ENCODE results near the gene CEP295NL.
A peak's percentile ranks its signal among the peaks of the same experiment; 100 is the strongest.
"Not testable (repeated sequence)": the region's sequence is repeated elsewhere in the genome, so short reads cannot be mapped to it uniquely, and the experiment has no call there.

Gene CEP295NL

DNA sequence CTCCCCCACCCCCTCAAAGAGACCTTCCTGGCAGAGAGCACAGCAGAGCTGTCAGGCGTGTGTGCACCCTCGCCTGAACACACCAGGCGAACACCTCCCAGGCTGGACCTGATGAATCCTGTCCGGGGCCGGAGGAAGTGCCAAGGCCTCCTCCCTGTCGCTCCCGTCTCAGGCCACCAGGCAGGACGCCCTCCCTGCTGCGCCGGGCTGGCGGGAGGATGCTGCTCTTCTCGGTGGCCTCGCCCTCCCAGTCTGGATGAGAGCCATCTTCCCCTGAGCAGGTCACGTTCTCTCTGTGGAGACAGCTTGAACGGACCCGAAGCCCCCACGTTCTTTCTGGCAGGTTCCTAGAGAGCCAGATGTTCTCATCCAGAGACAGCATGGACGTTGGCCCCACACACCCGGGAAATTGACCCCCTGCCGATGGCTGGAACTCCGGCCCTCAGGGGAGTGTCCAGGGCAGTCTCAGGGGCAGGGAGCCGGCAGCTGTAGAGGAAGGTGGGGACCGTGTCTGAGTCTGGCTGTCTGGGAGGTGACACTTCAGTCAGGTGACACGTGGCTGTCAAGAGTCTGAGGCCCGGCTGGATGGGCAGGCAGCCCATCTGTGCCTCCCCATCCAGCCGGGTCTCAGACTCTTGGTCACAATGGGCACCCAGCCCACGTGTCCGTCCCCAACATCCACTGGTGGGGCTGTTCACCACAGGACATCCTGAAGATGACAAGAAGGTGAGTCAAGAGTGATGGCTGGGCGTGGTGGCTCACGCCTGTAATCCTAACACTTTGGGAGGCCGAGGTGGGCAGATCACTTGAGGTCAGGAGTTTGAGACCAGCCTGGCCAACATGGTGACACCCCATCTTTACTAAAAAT, 27.1 kb upstream of the CEP295NL start:
- DNase-seq = peak; percentile 38

- DNase-seq = peak; percentile 59
These were observed 22.9 kb upstream of the CEP295NL start for GRCh38 chr17:78925662-78926555.

DNA sequence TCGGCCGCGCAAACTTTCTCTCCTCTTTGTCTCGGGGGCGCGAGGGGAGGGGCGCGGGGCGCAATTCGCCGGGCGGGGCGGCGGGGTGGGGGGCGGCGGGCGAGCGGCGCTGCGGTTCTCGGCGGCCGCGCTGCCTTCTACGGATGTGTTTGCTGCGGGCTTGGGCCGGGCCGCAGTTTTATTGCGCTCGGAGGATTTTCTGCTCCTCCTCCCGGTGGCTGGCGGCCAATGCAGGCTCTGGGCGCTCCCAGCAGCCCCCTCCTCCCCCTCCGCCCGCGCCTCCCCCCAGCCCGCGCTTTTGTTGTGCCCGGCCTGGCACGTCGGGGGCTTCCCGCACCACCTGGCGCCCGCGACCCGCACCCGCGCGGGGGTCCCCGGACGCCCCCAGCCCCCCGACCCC, 22.2 kb upstream of the CEP295NL start, which contains the start of gene TIMP2:
Gene TIMP2, minus strand, starts transcription at position 154 of the 400 bp plus-strand sequence. CDS start 299 bp downstream, outside the sequence.
- peak; percentile 93 for DNase-seq

- peak; percentile 72 for DNase-seq
These were observed 21.6 kb upstream of the CEP295NL start for GRCh38 chr17:78924481-78925151.

DNA sequence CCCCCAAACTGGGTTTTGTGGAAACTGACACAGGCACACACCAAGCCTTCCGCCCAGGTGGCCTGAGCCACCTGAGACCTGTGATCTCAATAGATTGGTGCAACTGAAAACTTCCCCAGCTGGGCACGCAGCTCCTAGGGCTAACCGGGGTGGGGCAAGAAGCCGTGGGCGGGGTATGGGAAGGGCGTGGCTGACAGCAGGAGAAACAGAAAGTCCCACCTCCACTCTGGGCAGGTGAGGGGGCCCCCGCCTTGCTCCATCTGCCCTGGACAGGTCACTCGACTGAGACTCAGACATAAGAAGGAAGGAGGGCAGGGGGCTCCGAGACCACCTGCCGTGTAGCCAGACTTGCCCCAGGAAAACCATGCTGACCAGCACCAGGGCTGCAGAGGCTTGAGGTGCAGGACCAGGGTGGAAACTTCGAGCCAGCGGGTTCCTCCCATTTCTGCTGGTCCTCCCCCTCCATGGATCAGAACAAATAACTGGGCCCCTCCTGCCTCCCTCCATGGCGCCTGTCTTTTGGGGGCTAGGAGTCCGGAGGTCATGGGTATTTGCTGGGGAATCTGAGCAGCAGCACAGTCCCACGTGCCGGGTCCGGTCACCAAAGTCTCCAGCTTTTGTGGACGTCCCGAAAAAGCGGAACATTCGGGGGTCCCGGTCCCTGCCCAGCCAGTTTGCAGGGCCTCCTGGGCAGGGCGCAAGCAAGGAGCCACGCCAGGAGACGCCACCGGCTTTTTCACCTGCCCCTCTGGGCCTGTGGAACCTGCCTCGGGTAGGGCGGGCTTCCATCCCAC, 20.9 kb upstream of the CEP295NL start:
- DNase-seq = peak; percentile 82

DNA sequence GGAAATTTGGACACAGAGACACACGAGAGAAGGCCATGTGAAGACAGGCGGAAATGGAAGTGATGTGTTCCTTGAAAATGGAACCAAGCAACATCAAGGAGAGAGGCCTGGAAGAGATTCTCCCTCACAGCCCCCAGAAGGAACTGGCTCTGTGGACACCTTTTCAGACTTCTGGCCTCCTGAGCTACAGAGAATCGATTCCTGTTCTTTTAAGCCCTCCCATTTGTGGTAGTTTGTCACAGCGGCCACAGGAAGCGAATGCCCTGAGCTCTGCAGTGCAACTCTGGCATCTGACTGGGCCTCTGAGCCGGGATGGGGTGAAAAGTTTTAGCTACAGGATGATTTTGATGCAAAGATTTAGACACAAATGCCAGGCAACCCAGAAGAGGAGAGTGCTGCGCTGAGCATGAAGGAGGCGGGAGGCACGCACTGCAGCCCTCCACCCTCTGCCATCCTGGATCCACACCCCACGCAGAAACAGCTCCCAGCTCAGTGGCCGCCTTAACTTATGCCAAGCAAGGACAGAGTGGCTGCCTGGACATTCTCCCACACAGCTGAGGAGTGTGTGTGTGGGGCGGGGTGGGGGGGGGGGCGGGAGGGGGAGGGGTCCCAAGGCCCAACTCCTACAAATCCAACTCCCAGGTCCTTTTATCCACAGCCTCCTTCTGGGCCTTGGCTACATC, 20.0 kb upstream of the CEP295NL start:
- no peak for DNase-seq

DNA sequence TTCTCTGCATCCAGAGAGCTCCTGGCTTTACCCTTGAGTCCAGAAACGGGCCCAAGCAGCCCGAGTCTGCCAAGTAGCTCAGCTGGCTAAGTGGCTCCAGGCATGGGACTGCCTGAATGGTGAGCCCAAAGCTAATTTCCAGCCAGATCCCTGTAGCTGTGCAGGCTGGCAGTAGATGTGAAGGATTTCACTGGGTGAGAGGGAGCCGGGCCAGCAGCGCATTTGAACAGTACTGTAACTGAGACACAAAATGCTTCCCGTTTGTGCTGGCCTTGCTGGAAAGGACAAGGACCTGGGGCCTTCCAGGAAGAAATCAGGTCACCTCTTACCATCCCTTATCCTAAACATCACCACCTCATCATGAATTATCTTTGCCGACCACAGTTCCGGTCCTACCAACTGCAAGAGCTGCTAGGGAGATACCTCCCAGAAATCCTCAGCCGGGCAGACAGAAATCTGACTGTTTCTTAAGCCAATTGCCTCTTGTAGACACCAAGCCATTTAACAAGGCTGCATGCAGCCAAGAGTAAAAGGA, 18.5 kb upstream of the CEP295NL start:
- DNase-seq = no peak

DNA sequence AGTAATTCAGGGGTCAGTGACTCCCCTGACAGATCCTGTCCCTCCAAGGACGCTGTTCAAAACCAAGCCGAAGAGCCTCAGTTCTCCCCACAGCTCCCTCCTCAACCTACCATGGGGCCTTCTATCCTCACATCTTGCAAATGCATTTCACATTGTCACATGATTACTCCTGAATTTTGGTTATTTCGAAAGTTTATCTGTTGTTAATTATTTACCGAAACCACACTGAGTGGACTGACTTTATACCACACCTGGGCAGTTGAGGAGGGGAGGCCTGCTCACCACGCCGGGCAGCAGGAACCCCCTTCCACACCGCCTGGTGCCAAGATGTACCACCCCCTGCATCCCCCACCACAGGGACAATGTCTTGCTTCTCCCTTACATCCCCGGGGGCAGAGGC, 17.5 kb upstream of the CEP295NL start:
- no peak for DNase-seq

GRCh38 chr17:78919861-78920450, 17.0 kb upstream of the CEP295NL start:
- DNase-seq = no peak

DNA sequence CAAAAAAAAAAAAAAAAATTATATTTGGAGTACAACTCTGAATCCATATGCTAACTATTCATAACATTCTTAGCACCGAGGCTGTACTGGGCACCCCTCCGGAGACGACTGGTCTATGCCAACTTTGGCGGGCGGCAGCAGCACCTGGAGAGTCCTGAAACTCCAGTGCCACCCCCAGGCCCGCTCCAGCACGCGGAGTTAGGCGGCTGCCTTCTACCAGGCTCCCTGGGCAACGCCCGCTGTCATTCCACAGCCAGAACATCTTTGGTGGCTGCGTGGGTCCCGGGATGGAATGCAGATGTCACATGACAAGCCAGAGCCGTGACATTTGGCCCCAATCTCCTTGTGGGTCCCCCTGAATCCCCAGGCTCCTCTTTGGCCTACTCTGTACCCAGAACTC, 16.0 kb upstream of the CEP295NL start:
- DNase-seq = no peak

DNA sequence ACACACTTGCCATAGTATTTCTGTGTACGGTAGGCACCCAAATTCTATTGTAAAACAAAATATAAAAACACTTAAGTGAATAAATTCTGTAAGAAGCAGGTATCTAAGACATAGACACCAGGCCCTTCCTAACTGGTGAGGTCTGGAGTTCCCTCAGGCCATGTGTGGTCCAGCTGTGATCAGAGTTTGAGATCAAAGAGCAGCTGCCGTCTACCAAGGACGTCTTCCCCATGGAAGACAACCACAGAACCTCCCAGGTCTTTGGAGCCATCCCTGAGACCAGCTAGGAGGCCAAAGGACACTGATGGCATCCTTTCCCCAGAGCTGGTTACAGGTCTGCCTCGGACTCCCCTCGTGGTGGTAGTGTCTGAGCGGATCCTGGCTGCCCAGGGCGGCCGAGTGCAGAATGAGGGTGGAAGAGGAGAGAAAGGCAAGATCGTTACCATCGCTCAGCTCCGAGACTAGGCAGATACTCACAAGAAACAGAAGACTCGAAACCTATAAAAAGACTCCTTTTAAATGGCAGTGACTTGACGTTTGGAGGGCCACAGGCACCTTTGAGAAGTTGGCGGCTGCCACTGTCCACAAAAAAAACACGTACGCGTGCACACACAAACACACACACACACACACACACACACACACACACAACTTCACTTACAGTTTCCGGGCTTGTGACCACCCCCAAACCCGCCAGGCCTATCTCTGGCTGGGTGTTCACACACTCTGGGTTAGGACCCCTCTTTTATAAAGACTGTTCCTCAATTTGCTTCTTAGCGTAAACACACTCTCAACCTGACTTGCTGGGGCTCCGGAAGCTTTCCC, 14.7 kb upstream of the CEP295NL start:
- no peak for DNase-seq

- peak; percentile 80 for DNase-seq
These were observed 13.1 kb upstream of the CEP295NL start for GRCh38 chr17:78915872-78916632.

GRCh38 chr17:78913115-78913514, 10.1 kb upstream of the CEP295NL start:
- DNase-seq = no peak

- DNase-seq = no peak
These were observed 9.1 kb upstream of the CEP295NL start for GRCh38 chr17:78912082-78912481.

DNA sequence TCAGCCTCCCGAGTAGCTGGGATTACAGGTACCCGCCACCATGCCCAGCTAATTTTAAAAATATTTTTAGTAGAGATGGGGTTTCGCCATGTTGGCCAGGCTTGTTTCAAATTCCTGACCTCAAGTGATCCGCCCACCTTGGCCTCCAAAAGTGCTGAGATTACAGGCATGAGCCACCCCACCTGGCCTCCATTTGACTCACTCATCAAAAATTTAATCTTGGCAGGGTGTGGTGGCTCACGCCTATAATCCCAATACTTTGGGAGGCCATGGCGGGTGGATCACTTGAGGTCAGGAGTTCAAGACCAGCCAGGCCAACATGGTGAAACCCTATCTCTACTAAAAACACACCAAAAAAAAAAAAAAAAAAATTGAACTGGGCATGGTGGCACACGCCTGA, 8.5 kb upstream of the CEP295NL start:
- DNase-seq = not testable (repeated sequence)

DNA sequence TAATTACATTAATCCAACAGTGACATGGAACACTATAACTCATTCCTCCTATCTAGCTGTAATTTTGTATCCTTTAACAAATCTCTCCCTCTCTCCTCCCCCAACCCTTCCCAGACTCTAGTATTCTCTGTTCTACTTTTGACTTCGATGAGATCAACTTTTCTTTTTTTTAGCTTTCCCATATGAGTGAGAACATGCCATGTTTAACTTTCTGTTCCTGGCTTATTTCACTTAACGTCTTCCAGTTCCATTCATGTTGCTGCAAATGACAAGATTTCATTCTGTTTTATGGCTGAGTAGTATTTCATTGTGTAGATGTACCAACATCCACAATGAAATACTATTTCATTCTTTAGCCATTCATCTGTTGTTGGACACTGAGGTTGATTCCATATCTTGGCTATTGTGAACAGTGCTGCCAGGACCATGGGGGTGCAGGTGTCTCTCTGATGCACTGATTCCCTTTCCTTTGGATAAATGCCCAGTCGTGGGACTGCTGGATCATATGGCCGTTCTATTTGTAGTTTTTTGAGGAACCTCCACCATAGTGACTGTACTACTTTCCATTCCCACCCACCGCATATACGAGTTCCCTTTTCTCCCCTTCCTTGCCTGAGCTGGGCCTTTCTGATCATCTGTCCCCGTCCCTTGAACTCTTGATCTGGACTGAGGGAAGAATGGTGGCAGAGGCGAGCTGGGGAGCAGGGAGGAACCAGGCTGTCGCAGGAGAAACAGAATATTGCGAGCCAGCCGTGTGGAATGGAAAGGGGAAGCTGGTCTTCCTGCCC, 7.7 kb upstream of the CEP295NL start:
- no peak for DNase-seq

DNA sequence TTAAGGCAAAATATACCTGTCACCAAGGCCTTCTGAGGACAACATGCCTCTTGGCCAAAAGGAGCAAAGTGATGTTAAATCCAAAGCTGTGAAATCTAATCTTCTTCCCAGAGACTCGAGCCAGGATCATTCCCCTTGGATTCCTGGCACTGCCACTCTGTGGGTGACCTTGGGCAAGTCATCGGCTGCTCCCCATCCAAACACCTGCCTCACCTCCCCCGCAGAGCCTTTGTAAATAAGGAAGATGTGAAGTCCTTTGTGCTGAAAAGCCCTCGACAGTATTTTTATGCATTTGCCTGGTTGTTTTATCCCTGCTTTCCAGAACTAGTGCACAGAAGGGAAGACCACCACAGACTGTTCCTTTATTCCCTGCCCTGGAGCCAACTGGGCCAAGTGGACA, 5.4 kb upstream of the CEP295NL start:
- DNase-seq = peak; percentile 75

GRCh38 chr17:78905541-78905940, 2.5 kb upstream of the CEP295NL start:
- peak; percentile 42 for DNase-seq
